ENCODE measurements around the gene KRT83. TPM values are rescaled to one million over a fixed set of nuclear protein-coding genes. Genes with fewer than 3 reads are reported as not detected.

Gene KRT83
- total and polyA plus RNA-seq, 2 donors (not counting 1 experiment from before 2014, with no cell fraction given) = not detected

GRCh38 chr12:52351196-52352059, 30.2 kb upstream of the KRT83 start:
- no peak for DNase-seq (ENCODE audit: low read depth in 2 of 2)
- Histone ChIP-seq H3K36me3 (ENCODE audit: control insufficient read depth, insufficient read depth, low read length) (no peaks in the 10 kb centered on the region), H3K9me3 (ENCODE audit: control insufficient read depth, insufficient read depth, low read depth, low read length) (no peaks in the 10 kb centered on the region), H3K79me2 (ENCODE audit: control insufficient read depth, insufficient read depth, low read length) (no peaks in the 10 kb centered on the region), H2AFZ (ENCODE audit: low read length) (no peak overlapping the region), H4K20me1 (ENCODE audit: control insufficient read depth, extremely low read depth, insufficient read depth, low read length) (no peaks in the 10 kb centered on the region), H3K27ac (ENCODE audit: insufficient read depth, low read length) (no peak overlapping the region), H3K4me2 (ENCODE audit: extremely low read depth, insufficient read depth, low read length) (no peak overlapping the region), H3K9ac (ENCODE audit: insufficient read depth, low read length) (no peak overlapping the region), H3K4me1 (ENCODE audit: control insufficient read depth, extremely low read depth, insufficient read depth, low read length) (no peaks in the 10 kb centered on the region), H3K27me3 (ENCODE audit: control insufficient read depth, insufficient read depth, low read length) (peaks cover 12% of the 10 kb centered on the region), H3K4me3 (replicated peaks in 1 of 4; ENCODE audit: control extremely low read depth in 1 of 4, insufficient read depth in 1 of 4, low read depth in 3 of 4, low read length in 4 of 4) (no peak overlapping the region)
- TF ChIP-seq CTCF (conservative IDR thresholded peaks at IDR 0.05 in 1 of 2, IDR thresholded peaks at IDR 0.05 in 1 of 2; ENCODE audit: low read depth in 1 of 2, low read length in 2 of 2) = no peak
- no peak for TF ChIP-seq EZH2 (IDR thresholded peaks at IDR 0.05; ENCODE audit: low read length, missing control alignments)

GRCh38 chr12:52350786-52351185, 29.6 kb upstream of the KRT83 start:
- H3K36me3 ChIP-seq (ENCODE audit: control insufficient read depth, insufficient read depth, low read length) = no peaks in the 10 kb centered on the region
- H3K27me3 ChIP-seq (ENCODE audit: control insufficient read depth, insufficient read depth, low read length) = peaks cover 12% of the 10 kb centered on the region
- TF ChIP-seq CTCF (conservative IDR thresholded peaks at IDR 0.05 in 1 of 2, IDR thresholded peaks at IDR 0.05 in 1 of 2; ENCODE audit: low read depth in 1 of 2, low read length in 2 of 2) (no peak), EZH2 (IDR thresholded peaks at IDR 0.05; ENCODE audit: low read length, missing control alignments) (no peak)
- no peaks in the 10 kb centered on the region for H3K79me2 ChIP-seq (ENCODE audit: control insufficient read depth, insufficient read depth, low read length)
- no peak overlapping the region for H3K9ac ChIP-seq (ENCODE audit: insufficient read depth, low read length)
- H3K4me1 ChIP-seq (ENCODE audit: control insufficient read depth, extremely low read depth, insufficient read depth, low read length) = no peaks in the 10 kb centered on the region
- no peaks in the 10 kb centered on the region for H3K9me3 ChIP-seq (ENCODE audit: control insufficient read depth, insufficient read depth, low read depth, low read length)
- H3K4me2 ChIP-seq (ENCODE audit: extremely low read depth, insufficient read depth, low read length) = no peak overlapping the region
- H3K27ac ChIP-seq (ENCODE audit: insufficient read depth, low read length) = no peak overlapping the region
- H2AFZ ChIP-seq (ENCODE audit: low read length) = no peak overlapping the region
- H4K20me1 ChIP-seq (ENCODE audit: control insufficient read depth, extremely low read depth, insufficient read depth, low read length) = no peaks in the 10 kb centered on the region
- no peak overlapping the region for H3K4me3 ChIP-seq (replicated peaks in 1 of 4; ENCODE audit: control extremely low read depth in 1 of 4, insufficient read depth in 1 of 4, low read depth in 3 of 4, low read length in 4 of 4)
- no peak for DNase-seq (ENCODE audit: low read depth in 2 of 2)

- Histone ChIP-seq H3K4me3 (replicated peaks in 1 of 4; ENCODE audit: control extremely low read depth in 1 of 4, insufficient read depth in 1 of 4, low read depth in 3 of 4, low read length in 4 of 4) (no peak overlapping the region), H2AFZ (ENCODE audit: low read length) (no peak overlapping the region), H4K20me1 (ENCODE audit: control insufficient read depth, extremely low read depth, insufficient read depth, low read length) (no peaks in the 10 kb centered on the region), H3K27me3 (ENCODE audit: control insufficient read depth, insufficient read depth, low read length) (peaks cover 12% of the 10 kb centered on the region), H3K36me3 (ENCODE audit: control insufficient read depth, insufficient read depth, low read length) (no peaks in the 10 kb centered on the region), H3K4me2 (ENCODE audit: extremely low read depth, insufficient read depth, low read length) (no peak overlapping the region), H3K4me1 (ENCODE audit: control insufficient read depth, extremely low read depth, insufficient read depth, low read length) (no peaks in the 10 kb centered on the region), H3K9ac (ENCODE audit: insufficient read depth, low read length) (no peak overlapping the region), H3K27ac (ENCODE audit: insufficient read depth, low read length) (no peak overlapping the region), H3K79me2 (ENCODE audit: control insufficient read depth, insufficient read depth, low read length) (no peaks in the 10 kb centered on the region), H3K9me3 (ENCODE audit: control insufficient read depth, insufficient read depth, low read depth, low read length) (no peaks in the 10 kb centered on the region)
- no peak for DNase-seq (ENCODE audit: low read depth in 2 of 2)
- TF ChIP-seq CTCF (conservative IDR thresholded peaks at IDR 0.05 in 1 of 2, IDR thresholded peaks at IDR 0.05 in 1 of 2; ENCODE audit: low read depth in 1 of 2, low read length in 2 of 2) (no peak), EZH2 (IDR thresholded peaks at IDR 0.05; ENCODE audit: low read length, missing control alignments) (no peak)
Observed at GRCh38 chr12:52350021-52350620, 28.9 kb upstream of the KRT83 start.

Data from fibroblast of lung (primary cell).